Esophagus squamous epithelium (tissue), 5 donors: ENCODE data around the gene RAET1E. TPM values are rescaled to one million over a fixed set of nuclear protein-coding genes. Genes with fewer than 3 reads are reported as not detected.
A peak's percentile ranks its signal among the peaks of the same experiment; 100 is the strongest.

Experiments used
- DNase-seq: peaks from one replicate; lab custom pipeline; 2025; lab: John Stamatoyannopoulos, UW
- H3K27ac ChIP-seq, 4 donors: fragments of 200-600 bp; sonication (generic); one replicate each; pipeline ENCODE4 v1.5.1; 2016 to 2019; ENCODE audit warnings: mild to moderate bottlenecking in 1 of 4
- H3K27me3 ChIP-seq, 4 donors: fragments of 200-600 bp; sonication (generic); 1 replicate in 3 of 4; 2 replicates in 1 of 4; pipeline versions ENCODE4 v1.5.1 to v1.6.0; 2017 to 2021; ENCODE audit warnings: antibody characterized with exemption in 1 of 4
- H3K36me3 ChIP-seq, 3 donors: fragments of 200-600 bp; sonication (generic); one replicate each; pipeline ENCODE4 v1.5.1; 2016 to 2019
- H3K4me1 ChIP-seq, 3 donors: fragments of 200-600 bp; sonication (generic); one replicate each; pipeline ENCODE4 v1.5.1; 2017 to 2019
- H3K4me3 ChIP-seq, 4 donors: fragments of 200-600 bp; sonication (generic); 1 replicate in 3 of 4; 2 replicates in 1 of 4; pipeline ENCODE4 v1.5.1; 2016 to 2019; ENCODE audit warnings: mild to moderate bottlenecking in 2 of 4, moderate library complexity in 1 of 4
- H3K9me3 ChIP-seq, 3 donors: fragments of 200-600 bp; sonication (generic); one replicate each; pipeline ENCODE4 v1.5.1; 2016 to 2019
- POLR2A ChIP-seq, 4 donors: fragments of 450-650 bp; IDR thresholded peaks; one replicate each; pipeline ENCODE4 v1.6.1; 2017; ENCODE audit warnings: antibody characterized with exemption in 4 of 4, mild to moderate bottlenecking in 4 of 4, moderate library complexity in 3 of 4
- WGBS, 2 donors: methylation state at CpG; one replicate each; pipeline ENCODE4 v1.1.5; 2018; 5-methylcytosine and 5-hydroxymethylcytosine counted together
- intact Hi-C: fragments of 100-400 bp; cut with DNase I; formaldehyde crosslinking; loops from one replicate; pipeline ENCODE4 v1.15.0; 2022
- total RNA-seq, 4 donors: library from RNA; depleted of rRNA; stranded (reverse); fragments of >200 nt; gene quantifications; one replicate each; pipeline ENCODE4 v1.1.0, GENCODE V29; 2016
- TF ChIP-seq, protein P1 (sequence below), 6 experiments: fragments of 450-650 bp in 4 of 6; fragments of 200-600 bp in 2 of 6; sonication (generic) in 2 of 6; IDR thresholded peaks; one replicate each; pipeline ENCODE4 v1.5.1; 2016 to 2019; ENCODE audit warnings: antibody characterized with exemption in 6 of 6, mild to moderate bottlenecking in 4 of 6, moderate library complexity in 4 of 6
- donor health status: DM: yes; HTN: yes; CAD: no.

Gene RAET1E
- total RNA-seq, 4 donors from 2014 or later = 50.1 to 90.1 (median 67.9) TPM

DNA sequence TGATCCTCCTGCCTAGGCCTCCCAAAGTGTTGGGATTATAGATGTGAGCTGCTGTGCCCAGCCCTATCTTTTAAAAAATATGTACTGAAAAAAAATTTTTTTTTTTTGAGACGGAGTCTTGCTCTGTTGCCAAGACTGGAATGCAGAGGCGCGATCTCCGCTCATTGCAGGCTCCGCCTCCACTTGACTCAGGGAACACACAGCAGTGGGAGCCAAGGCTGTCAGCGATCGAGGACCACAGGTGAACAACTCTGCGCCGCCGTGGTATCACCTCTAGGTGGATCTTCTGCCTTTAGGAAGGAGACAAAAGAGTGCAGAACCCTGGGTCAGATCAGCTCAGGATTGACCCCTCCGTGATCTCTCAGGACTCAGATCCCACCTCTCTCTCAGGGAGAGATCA lies 13.7 kb downstream of the RAET1E start:
- WGBS, 2 donors = 24 to 50% methylated on average over 7 to 10 of the region's 11 CpGs
- intact Hi-C loops = no loop called here
- Histone ChIP-seq H3K9me3 (no peaks in the 10 kb centered on the region), H3K27me3 (no peaks in the 10 kb centered on the region), H3K4me1 (peaks cover 11 to 41% (median 16%) of the 10 kb centered on the region in 3 donors), H3K4me3 (no peak overlapping the region), H3K36me3 (peaks cover 0 to 4% (median 0%) of the 10 kb centered on the region in 3 donors), H3K27ac (no peak overlapping the region)
- TF ChIP-seq POLR2A (IDR thresholded peaks at IDR 0.05) = no peak
- TF ChIP-seq, protein P1, sequence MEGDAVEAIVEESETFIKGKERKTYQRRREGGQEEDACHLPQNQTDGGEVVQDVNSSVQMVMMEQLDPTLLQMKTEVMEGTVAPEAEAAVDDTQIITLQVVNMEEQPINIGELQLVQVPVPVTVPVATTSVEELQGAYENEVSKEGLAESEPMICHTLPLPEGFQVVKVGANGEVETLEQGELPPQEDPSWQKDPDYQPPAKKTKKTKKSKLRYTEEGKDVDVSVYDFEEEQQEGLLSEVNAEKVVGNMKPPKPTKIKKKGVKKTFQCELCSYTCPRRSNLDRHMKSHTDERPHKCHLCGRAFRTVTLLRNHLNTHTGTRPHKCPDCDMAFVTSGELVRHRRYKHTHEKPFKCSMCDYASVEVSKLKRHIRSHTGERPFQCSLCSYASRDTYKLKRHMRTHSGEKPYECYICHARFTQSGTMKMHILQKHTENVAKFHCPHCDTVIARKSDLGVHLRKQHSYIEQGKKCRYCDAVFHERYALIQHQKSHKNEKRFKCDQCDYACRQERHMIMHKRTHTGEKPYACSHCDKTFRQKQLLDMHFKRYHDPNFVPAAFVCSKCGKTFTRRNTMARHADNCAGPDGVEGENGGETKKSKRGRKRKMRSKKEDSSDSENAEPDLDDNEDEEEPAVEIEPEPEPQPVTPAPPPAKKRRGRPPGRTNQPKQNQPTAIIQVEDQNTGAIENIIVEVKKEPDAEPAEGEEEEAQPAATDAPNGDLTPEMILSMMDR (IDR thresholded peaks at IDR 0.05) = peak in 1 of 6 experiments; percentile 37
- DNase-seq = no peak

DNA sequence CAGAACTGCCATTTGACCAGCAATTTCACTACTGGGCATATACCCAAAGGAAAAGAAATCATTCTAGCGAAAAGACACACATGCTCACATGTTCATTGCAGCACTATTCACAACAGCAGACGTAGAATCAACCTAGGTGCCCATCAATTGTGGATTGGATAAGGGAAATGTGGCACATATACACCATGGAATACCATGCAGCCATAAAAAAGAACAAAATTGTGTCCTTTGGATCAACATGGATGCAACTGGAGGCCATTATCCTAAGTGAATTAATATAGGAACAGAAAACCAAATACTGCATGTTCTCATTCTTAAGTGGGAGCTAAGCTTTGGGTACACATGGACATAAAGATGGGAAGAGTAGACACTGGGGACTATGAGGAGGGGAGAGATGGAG lies 16.1 kb downstream of the RAET1E start:
- DNase-seq = no peak
- Histone ChIP-seq H3K27ac (no peak overlapping the region), H3K36me3 (no peaks in the 10 kb centered on the region), H3K4me1 (peaks cover 2 to 18% (median 5%) of the 10 kb centered on the region in 3 donors), H3K4me3 (no peak overlapping the region), H3K27me3 (no peaks in the 10 kb centered on the region), H3K9me3 (no peaks in the 10 kb centered on the region)
- 75 to 88% methylated on average over 2 of the region's 2 CpGs for WGBS, 2 donors
- intact Hi-C loops = no loop called here
- TF ChIP-seq, protein P1 (IDR thresholded peaks at IDR 0.05) = no peak
- no peak for TF ChIP-seq POLR2A (IDR thresholded peaks at IDR 0.05)

DNA sequence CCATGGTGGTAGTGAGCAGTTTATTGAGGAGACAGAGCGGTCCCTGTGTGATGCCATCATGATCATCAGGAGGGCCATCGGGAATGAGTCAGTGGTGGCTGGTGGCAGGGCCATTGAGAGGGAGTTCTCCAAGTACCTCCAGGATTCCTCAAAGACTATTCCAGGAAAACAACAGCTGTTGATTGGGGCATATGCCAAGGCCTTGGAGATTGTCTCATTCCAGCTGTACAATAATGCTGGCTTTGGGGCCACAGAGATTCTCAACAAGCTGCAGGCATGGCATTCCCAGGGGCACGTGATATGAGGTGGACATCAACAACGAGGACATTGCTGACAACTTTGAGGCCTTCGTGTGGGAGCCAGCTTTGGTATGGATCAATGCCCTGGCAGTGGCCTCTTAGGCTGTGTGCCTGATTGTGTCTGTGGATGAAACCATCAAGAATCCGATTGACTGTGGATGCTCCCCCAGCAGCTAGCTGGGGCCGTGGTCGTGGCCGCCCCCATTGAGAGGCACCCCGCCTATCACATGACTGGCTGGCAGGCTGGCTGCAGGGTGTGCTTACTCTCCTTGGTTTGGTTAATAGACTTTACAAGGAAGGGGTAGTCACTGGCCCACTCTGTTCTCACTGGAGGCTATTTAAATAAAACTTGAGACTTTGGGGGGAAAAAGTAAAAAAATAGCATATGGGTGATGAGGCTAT lies 16.7 kb downstream of the RAET1E start:
- intact Hi-C loops = no loop called here
- Histone ChIP-seq H3K36me3 (no peaks in the 10 kb centered on the region), H3K4me1 (peaks cover 0 to 11% (median 5%) of the 10 kb centered on the region in 3 donors), H3K4me3 (no peak overlapping the region), H3K27ac (no peak overlapping the region), H3K27me3 (no peaks in the 10 kb centered on the region), H3K9me3 (no peaks in the 10 kb centered on the region)
- TF ChIP-seq, protein P1 (IDR thresholded peaks at IDR 0.05) = no peak
- TF ChIP-seq POLR2A (IDR thresholded peaks at IDR 0.05) = no peak
- DNase-seq = no peak
- WGBS, 2 donors = 82 to 96% methylated on average over 3 to 5 of the region's 10 CpGs

DNA sequence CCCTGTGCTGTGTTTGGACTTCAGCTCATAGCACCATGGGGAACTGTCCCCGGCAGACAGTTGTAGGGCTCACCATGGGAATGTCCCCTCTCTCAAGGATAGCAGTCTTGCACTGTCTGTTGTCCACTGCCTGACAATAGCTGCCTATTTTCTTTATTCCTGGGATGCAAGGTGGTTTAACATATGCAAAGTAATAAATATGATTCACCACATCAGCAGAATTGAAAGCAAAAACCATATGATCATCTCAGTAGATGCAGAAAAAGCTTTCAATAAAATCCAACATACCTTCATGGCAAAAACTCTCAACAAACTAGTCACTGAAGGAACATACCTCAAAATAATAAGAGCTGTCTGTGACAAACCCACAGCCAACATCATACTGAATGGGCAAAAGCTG lies 20.3 kb downstream of the RAET1E start:
- 91 to 100% methylated on average over 1 of the region's 1 CpG for WGBS, 2 donors
- no peak for DNase-seq
- Histone ChIP-seq H3K9me3 (no peaks in the 10 kb centered on the region), H3K27ac (no peak overlapping the region), H3K36me3 (no peaks in the 10 kb centered on the region), H3K27me3 (no peaks in the 10 kb centered on the region), H3K4me1 (no peaks in the 10 kb centered on the region), H3K4me3 (no peak overlapping the region)
- TF ChIP-seq POLR2A (IDR thresholded peaks at IDR 0.05) = no peak
- TF ChIP-seq, protein P1 (IDR thresholded peaks at IDR 0.05) = no peak
- intact Hi-C loops = no loop called here

DNA sequence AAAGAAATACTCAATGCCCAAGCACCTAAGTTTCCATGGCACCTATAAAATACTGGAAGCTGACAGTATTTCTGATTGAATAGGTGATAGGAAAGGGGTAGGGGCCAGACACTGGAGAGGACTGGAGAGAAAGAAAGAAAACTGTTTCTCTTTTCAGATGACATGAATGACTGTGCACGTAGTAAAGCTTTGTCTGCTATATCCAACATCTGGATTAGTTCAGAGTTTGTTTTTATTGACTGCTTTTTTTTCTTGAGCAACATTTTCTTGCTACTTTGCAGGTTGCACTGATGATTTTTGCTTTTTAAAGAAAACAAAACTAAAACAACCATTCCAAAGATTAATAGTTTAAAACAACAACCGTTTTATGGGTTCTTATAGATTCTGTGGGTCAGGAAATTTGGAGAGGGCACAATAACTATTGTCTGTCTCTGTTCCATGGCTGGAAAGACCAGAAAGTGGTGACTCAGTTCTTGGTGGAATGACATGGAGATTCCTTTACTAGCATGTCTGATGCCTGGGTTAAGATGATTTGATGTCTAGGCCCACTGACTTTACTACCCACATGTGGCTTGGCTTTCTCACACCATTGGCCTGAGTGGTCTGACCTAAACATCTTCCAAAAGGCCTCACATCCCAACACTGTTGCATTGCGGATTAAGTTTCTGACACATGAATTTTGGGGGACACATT lies 21.5 kb downstream of the RAET1E start:
- no peak overlapping the region for H3K4me3 ChIP-seq
- intact Hi-C loops = no loop called here

More for the DNA sequence above, 21.5 kb downstream of the RAET1E start:
- Histone ChIP-seq H3K36me3 (no peaks in the 10 kb centered on the region), H3K4me1 (no peaks in the 10 kb centered on the region), H3K27me3 (no peaks in the 10 kb centered on the region), H3K27ac (no peak overlapping the region), H3K9me3 (no peaks in the 10 kb centered on the region)
- TF ChIP-seq POLR2A (IDR thresholded peaks at IDR 0.05) = no peak
- TF ChIP-seq, protein P1 (IDR thresholded peaks at IDR 0.05) = no peak
- WGBS, 2 donors = 63 to 68% methylated on average over 3 of the region's 3 CpGs
- DNase-seq = no peak
